GM19099 (cell line): ENCODE results near the gene CAV1.

Source experiments
- POLR2A ChIP-seq: IDR thresholded peaks from 3 replicates; pipeline ENCODE4 v1.6.1; 2011; ENCODE audit warnings: low read depth; ENCODE audit not compliant: insufficient read length; ENCODE audit errors: extremely low read depth

CAV1 gene

DNA sequence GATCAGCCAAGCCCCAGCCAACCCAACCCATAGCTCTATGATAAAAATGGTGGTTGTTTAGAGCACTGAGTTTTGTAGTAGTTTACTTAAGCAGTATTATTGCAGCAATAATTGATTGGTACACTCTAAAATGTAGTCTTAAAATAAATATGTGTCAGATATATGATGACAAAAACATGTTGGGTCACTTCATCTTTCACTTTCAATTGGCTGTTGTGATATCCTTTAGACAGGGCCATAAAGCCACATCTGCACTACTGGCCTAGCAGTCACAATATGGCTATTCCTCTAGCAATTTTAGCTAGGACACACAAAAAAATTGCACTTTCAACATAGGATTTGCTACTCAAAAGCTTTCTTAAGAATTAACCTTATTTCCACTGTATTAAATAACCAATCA is 5.9 kb upstream of the CAV1 start:
- no peak for TF ChIP-seq POLR2A

DNA sequence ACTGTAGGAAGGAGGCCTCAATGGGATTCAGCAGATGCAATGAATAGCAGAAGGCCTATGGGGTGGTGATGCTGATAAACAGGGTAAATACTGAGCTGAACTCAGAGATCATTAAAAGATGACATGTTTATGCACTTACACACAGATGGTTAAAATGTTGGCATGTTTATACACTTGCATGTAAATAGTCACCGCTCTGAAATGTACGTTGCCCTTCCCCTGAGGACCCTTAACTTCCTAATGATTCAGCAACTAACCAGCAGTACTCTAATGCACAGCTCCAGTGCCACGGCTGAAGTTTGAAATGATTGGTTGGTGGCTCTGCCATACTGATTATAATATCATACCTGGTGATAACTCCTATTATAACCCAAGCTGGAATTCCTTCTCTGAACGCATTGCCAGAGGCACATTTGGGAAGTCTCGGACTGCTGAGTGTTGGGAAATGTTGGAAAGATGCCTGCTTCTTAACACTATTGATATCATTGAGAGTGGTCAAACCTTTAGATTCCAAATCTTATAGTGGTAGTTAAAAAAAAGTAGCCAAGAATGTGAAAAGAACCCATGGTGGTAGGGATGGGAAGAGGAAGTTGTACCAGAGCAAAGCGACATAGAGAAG is 3.7 kb upstream of the CAV1 start:
- no peak for TF ChIP-seq POLR2A

DNA sequence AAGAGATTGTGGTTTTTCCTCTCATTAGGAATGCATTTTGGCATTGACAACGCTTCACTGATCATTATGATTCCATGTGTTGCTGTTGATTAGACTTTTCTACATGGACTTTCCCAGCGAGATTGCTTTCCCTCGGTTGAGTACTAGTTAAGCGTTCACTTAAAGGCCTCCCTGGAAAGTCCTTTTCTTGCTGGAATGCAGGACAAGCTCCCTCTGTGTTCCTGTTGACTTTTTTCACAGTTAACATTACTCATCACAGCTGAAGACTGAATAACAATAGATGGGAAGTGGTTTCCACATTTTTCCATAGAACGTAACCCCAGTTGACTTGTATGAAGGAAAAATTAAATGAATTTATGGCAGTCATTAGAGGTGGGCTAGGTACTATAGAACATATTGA is 2.6 kb upstream of the CAV1 start:
- no peak for TF ChIP-seq POLR2A

DNA sequence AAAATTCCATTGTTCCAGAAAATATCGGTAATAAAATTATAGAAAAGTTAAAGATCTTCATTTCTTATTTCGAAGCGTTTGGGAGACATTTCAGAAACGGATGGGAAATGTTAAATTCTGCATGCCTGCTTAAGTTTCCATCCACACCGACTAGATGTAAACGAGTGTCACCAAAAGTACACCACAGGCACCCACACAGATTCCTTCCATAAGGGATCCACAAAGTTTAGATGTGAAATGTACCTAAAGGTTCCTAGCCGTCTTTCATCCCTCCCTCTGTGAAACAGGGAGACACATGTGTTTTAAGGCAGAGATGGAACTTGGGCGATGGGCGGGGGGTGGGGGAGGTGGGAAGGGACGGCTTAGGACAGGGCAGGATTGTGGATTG is 621 bp upstream of the CAV1 start:
- no peak for TF ChIP-seq POLR2A

DNA sequence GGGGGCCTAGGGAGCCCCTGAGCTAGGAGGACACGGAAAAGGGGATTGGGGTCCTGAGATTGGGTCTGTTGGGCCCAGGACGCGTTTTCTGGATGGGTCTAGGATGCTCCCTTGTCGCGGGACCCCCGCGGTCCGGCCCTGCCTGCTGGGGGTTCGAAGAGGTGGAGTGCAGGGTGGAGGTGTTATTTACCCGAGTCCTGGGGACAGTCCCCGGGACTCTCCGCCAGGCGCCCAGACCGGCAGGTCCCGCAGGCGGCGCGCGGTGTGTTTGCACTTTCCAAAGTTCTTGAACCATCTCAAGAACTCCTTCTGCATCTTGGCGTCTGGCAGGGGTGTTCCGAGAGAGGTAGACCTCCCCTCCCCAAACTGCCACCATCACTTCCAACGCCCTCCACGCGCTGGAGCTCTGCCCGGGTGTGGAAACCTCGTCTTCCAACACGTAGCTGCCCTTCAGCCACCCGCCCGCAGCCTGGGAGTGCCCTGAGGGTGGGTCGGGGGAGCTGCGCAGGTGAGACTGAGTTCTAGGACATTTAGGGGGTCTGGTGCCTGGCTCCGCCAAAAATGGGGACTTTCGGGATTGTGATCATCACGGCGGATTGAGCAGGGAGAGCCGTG is 569 bp downstream of the CAV1 start:
- no peak for TF ChIP-seq POLR2A

DNA sequence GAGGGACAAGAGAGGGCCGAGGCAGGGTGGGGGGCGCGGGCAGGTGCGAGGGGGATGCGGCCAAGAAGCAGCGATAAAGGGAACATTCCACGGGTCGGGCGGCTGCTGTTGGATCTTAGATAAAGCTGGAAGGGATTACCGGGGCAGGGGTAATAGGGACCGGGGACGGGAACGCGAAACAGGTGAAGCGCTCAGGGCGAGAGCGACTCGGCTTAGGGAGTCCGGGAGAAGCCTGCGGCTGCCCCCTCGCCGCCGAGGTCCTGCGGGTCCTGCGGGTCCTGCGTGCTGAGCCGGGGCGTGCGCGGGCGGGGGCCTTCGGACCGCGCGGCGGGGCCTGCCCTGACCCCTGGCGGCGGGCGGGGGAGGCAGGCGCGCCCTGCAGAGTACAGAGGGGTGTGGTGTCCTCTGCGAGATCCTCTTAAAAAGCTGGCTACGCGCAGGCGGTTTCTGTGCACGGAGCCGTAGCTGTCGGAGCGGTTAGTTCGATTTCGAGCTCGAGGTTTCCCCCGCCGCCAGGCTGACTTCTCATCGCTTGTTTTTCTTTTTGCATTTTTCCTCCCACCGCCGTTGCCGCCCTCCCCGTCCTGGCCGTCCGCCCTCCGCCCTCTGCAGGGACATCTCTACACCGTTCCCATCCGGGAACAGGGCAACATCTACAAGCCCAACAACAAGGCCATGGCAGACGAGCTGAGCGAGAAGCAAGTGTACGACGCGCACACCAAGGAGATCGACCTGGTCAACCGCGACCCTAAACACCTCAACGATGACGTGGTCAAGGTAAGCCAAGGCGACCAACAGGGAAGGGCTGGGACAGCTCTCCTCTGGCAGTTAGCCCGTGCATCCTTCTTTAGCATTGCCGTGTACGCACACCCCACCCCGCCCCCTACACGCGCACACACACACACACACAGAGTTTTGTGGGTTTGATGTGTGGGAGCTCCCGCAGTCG is 1.4 kb downstream of the CAV1 start:
- no peak for TF ChIP-seq POLR2A

DNA sequence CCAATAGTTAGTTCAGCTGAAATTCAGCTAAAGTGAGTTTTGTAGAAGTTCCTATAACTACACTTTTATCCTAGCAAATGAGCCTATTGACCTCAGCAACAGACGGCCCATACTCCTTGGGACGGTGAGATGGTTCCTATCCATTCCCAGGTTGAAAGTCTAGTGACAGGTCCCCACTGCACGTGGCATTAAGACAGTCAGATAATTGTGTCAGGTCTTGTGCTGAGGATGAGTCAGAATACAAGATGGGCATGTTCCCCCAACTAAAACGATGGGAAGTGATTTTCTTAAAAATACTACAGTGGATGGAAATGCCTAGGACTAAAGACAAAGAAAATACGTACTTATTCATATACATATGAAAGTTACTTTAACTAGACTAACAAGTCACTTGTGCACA is 2.1 kb downstream of the CAV1 start:
- TF ChIP-seq POLR2A, result no peak

DNA sequence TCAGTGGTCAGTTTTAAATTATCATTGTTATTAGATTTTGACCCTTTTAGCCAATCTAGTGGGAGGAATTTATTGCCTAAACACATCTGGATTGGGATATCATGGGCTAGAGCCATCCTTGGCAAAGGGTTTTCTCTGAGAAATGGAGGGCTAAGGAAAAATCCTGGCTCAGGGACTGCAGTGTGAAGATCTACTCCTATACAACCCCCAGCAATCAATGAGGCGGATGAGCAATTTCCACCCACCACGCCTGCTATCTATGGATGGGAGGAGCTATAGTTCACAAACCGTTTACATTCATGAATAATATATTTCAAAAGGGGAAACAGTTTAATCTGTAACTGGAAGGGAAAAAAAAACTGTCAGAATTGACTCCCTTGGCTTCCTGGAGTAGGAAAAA is 2.7 kb downstream of the CAV1 start:
- TF ChIP-seq POLR2A, result no peak

DNA sequence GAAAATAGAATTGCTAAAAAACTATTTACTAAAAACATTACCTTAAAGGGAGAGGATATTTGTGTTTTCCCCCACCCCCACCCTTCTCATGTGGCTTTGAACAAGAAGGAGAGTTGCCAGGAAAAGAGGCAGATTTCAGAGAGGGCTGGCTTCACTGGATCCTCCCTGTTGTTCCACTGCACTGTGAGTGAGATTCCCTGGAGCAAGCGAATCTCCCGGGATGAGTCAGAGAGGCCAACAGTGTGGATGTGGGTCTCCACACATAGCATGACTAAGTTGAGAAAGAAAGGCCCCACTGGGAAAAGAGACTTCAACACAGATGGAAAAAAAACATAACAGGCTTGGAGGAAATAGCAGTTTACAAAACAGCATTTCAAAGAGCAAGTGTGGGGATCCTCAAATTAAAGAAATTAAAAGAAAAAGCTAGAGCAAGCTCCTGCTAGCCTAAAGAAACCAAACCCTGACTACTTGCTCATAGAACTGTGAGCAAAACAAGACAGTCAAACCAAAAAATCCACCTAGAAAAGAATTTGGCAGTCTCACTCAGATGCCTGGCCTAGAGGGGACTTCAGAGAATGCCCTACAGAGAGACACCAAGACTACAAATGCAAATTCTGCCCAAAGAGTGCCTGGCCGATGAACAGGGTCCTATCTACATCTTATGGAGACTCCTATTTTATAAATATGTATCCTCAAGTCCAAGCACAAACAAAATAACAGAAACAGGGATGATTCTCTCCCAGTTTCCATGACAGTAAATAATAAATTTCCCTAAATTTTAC is 3.4 kb downstream of the CAV1 start:
- TF ChIP-seq POLR2A, result no peak

DNA sequence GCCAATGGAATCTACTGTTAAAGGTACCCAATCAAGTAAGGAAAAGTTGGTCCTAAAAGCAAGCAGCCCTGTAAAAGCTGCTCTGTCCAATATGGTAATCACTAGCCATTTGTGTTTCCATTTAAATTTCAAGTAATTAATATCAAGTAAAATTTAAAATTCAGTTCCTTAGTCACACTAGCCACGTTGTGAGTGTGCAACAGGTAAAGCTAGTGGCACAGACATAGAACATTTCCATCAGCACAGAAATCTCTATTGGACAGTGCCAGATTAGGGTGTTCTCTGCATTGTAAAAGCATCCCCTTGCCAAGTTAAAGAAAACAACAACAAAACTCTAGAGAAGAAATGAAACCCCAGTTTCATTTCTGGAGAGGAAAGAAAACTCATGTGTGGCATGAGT is 4.4 kb downstream of the CAV1 start:
- no peak for TF ChIP-seq POLR2A

DNA sequence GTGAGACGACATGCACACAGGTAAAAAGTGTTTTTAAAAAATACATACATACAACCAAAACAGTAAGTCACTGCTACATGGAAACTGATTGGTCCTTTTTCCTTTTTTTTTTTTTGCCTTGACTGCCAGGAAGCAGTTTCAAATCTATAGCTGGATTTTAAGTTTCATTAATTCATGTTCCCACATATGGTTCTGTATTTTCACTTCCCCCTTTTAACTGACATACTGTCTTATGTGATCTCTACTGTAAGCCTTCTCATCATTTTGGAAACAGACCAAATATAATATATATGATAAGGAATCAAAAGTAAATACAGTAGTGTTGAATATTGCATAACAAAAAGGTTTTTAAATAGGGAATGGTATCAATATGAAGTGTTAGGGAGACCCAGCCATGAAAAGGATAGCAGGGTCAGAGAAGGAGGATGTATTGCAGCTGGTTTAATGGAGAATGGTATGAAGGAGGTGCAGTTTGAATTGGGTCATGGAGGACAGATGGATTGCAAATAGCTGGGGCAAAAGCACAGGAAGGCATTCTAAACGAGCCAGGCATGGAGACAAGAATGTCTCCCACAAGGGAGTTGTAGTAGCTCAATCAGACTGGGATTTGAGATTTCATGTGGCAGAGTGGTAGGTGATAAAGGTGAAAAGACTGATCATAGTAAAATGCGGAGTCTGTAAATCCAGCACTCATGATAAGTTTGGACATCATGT is 5.4 kb downstream of the CAV1 start:
- TF ChIP-seq POLR2A, result no peak

DNA sequence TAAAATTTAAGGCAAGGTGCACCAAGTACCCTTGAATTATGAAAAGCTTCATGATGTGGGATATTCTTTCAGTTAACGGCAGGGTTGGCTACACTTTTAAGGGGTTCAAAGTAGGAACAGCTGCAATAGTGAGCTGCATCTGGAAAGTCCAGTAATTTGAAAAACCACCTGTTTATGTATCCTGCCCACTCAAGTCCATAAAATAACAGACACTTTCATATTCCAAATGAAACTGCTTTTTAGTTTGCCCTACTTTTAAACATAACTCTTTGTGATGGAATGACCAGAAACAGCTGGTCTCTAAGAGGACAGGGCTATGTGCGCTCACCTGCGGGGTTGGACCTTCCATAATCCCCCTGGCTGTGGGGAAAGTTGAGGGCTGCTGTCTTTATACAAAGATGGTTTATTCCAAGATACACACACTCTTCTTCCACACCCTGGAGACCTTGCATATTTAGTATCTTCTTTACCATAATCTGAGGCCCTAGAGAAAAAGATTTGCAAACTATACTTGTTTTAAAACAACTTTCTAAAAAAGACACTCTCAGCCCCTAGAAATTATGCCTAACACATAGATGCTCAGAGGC is 7.4 kb downstream of the CAV1 start:
- TF ChIP-seq POLR2A, result no peak

DNA sequence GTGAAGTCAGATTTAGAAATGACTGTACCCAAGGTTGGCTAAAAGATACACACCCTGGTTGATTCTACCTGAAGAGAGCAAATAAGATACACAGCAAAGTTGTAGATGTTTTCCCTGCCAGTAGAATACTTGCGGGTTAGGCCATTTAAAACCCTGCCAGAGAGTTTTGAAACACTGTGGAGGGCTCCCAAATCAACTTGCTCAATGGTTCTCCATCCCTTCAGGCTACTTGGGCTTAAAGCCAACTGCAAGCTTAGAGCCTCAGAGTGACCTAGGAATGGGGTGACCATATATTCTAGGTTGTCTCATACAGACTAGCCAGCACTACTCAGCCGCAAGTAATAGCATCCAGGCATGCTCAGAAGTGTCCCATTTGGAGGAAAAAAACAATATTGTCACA is 10.0 kb downstream of the CAV1 start:
- no peak for TF ChIP-seq POLR2A

DNA sequence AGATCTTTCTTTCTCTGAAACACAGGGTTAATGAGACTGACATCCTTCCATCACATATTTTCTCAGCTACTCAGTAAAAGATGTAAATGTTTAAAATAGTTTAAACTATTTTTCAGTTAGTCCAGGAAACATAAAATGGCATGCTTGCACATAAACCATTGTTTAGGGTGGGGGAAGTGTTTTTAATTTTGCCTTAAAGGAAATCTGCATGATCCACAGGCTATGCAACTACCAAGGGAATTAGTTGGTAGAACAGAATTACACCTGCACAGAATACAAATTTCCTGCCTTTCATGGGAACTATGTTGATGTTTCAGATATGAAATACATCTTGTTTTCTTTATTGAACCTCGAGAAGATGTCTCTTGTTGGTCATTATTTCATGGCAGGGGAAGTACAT is 10.6 kb downstream of the CAV1 start:
- TF ChIP-seq POLR2A, result no peak
